A673 (cell line): ENCODE data around the gene SYNGR1. TPM values are rescaled to one million over a fixed set of nuclear protein-coding genes. Genes with fewer than 3 reads are reported as not detected.

Experiments used
- BruUV-seq: library from RNA; stranded (reverse); fragments of 400-500 nt; replicated peaks from 2 replicates; lab custom pipeline; 2021; lab: Mats Ljungman, UMichigan
- CTCF ChIA-PET: fragments of 300-600 bp; sonication (Branson Sonifier 250); formaldehyde crosslinking; loops from one replicate; lab custom pipeline; 2022; ENCODE audit warnings: antibody characterized with exemption; lab: Charles Lee
- POLR2A ChIA-PET: fragments of 300-600 bp; sonication (Branson Sonifier 250); formaldehyde crosslinking; loops from one replicate; lab custom pipeline; 2022; ENCODE audit warnings: antibody characterized with exemption; ENCODE audit not compliant: low non-redundant PET; lab: Charles Lee
- DNase-seq: peaks from one replicate; pipeline ENCODE4 v3.0.0-alpha.2; 2015; ENCODE audit warnings: low spot score
- H3K27ac ChIP-seq: fragments of 200-600 bp; sonication (generic); 2 replicates; pipeline ENCODE4 v1.5.1; 2016; ENCODE audit warnings: mixed run types, low read depth, mild to moderate bottlenecking, mixed read lengths, antibody characterized with exemption, low read length; ENCODE audit not compliant: poor library complexity, severe bottlenecking
- H3K27me3 ChIP-seq: fragments of 200-600 bp; sonication (generic); replicated peaks from 2 replicates; pipeline ENCODE4 v1.6.1; 2017; ENCODE audit warnings: mixed run types, low read depth, mild to moderate bottlenecking, mixed read lengths, antibody characterized with exemption, low read length; ENCODE audit not compliant: insufficient read depth, poor library complexity
- H3K36me3 ChIP-seq: fragments of 200-600 bp; sonication (generic); 2 replicates; pipeline ENCODE4 v1.6.1; 2016; ENCODE audit warnings: mixed run types, mild to moderate bottlenecking, mixed read lengths, antibody characterized with exemption, low read length; ENCODE audit not compliant: insufficient read depth, poor library complexity, severe bottlenecking
- H3K4me1 ChIP-seq: fragments of 200-600 bp; sonication (generic); 2 replicates; pipeline ENCODE4 v1.6.1; 2017; ENCODE audit warnings: mixed run types, mild to moderate bottlenecking, mixed read lengths, antibody characterized with exemption, low read length; ENCODE audit not compliant: insufficient read depth, poor library complexity, severe bottlenecking
- H3K4me3 ChIP-seq: fragments of 200-600 bp; sonication (generic); 2 replicates; pipeline ENCODE4 v1.5.1; 2016; ENCODE audit warnings: low read depth, mixed run types, mild to moderate bottlenecking, mixed read lengths, low read length; ENCODE audit not compliant: poor library complexity, severe bottlenecking
- H3K9me3 ChIP-seq: fragments of 200-600 bp; sonication (generic); 2 replicates; pipeline ENCODE4 v1.6.1; 2016; ENCODE audit warnings: mixed run types, low read depth, mild to moderate bottlenecking, mixed read lengths, antibody characterized with exemption, low read length; ENCODE audit not compliant: poor library complexity, severe bottlenecking
- CTCF ChIP-seq: fragments of 300-800, 200-600 bp; sonication (generic); conservative IDR thresholded peaks from 2 replicates; pipeline ENCODE4 v1.5.1; 2017; ENCODE audit warnings: low read depth, mild to moderate bottlenecking, antibody characterized with exemption, low read length, moderate library complexity, mixed read lengths
- EZH2 ChIP-seq: fragments of 200-600 bp; sonication (generic); IDR thresholded peaks from 2 replicates; pipeline ENCODE4 v1.6.1; 2017; ENCODE audit warnings: borderline replicate concordance, low read depth, mild to moderate bottlenecking, mixed read lengths, antibody characterized with exemption, low read length; ENCODE audit not compliant: poor library complexity, severe bottlenecking
- intact Hi-C: fragments of 100-400 bp; cut with micrococcal nuclease; formaldehyde crosslinking; loops from one replicate; pipeline ENCODE4 v1.10.0; 2022; ENCODE audit not compliant: unreplicated experiment
- total RNA-seq: library from RNA; stranded (reverse); gene quantifications from 2 replicates; pipeline ENCODE4 v1.2.3, GENCODE V29; 2021

Gene SYNGR1
- total RNA-seq, 1 experiment from 2014 or later: 31.7 TPM

GRCh38 chr22:39428597-39429071 is 78.8 kb downstream of the SYNGR1 start:
- DNase-seq: peak; percentile 98
- POLR2A ChIA-PET: no interaction called here
- no peak overlapping the region for H3K4me3 ChIP-seq
- TF ChIP-seq EZH2: no peak
- no peak for TF ChIP-seq CTCF
- peaks cover 22% of the 10 kb centered on the region for H3K4me1 ChIP-seq
- no TSS peak for BruUV-seq
- H3K36me3 ChIP-seq: peaks cover 45% of the 10 kb centered on the region
- no peaks in the 10 kb centered on the region for H3K27me3 ChIP-seq
- CTCF ChIA-PET: interaction anchor here (0.8 to 1.2 kb wide), 3 partner anchors 24 to 68 kb away, joined by 3 to 4 read pairs (median 4); partner anchors contain the start of gene TAB1
- H3K27ac ChIP-seq: peak overlapping the region; percentile 81
- no peaks in the 10 kb centered on the region for H3K9me3 ChIP-seq
- intact Hi-C loops: no loop called here

- Histone ChIP-seq H3K36me3 (peaks cover 41% of the 10 kb centered on the region), H3K9me3 (no peaks in the 10 kb centered on the region), H3K4me3 (no peak overlapping the region), H3K27me3 (no peaks in the 10 kb centered on the region), H3K4me1 (peaks cover 22% of the 10 kb centered on the region), H3K27ac (peak overlapping the region; percentile 81)
- BruUV-seq: no TSS peak
- ChIA-PET POLR2A (no interaction called here), CTCF (interaction anchor here (0.8 kb wide), 1 partner anchor 67 kb away, joined by 4 read pairs; no protein-coding TSS in a partner anchor)
- TF ChIP-seq EZH2 (no peak), CTCF (no peak)
- DNase-seq: no peak
- intact Hi-C loops: no loop called here
These were observed 79.4 kb downstream of the SYNGR1 start for GRCh38 chr22:39429186-39429585.

GRCh38 chr22:39429916-39430575 is 80.3 kb downstream of the SYNGR1 start:
- CTCF ChIA-PET: no interaction called here

More at GRCh38 chr22:39429916-39430575, 80.3 kb downstream of the SYNGR1 start:
- POLR2A ChIA-PET: no interaction called here
- H3K4me1 ChIP-seq: peaks cover 22% of the 10 kb centered on the region
- H3K27me3 ChIP-seq: no peaks in the 10 kb centered on the region
- no peak overlapping the region for H3K4me3 ChIP-seq
- BruUV-seq: no TSS peak
- intact Hi-C loops: no loop called here
- H3K27ac ChIP-seq: peak overlapping the region; percentile 47
- DNase-seq: no peak
- H3K36me3 ChIP-seq: peaks cover 36% of the 10 kb centered on the region
- no peaks in the 10 kb centered on the region for H3K9me3 ChIP-seq
- TF ChIP-seq CTCF (no peak), EZH2 (no peak)
